LHCN-M2 (cell line): ENCODE measurements around the gene LEFTY1. TPM values are rescaled to one million over a fixed set of nuclear protein-coding genes. Genes with fewer than 3 reads are reported as not detected.
"Not testable (repeated sequence)": the region's sequence is repeated elsewhere in the genome, so short reads cannot be mapped to it uniquely, and the experiment has no call there.

Experiments
- DNase-seq: peaks from one replicate; pipeline ENCODE4 v3.0.0-alpha.2; 2012; ENCODE audit warnings: low read depth
- total RNA-seq: library from RNA; depleted of rRNA; stranded (reverse); fragments of >200 nt; gene quantifications from 2 replicates; pipeline ENCODE4 v1.2.3, GENCODE V29; 2014; rRNA removed

LEFTY1 gene
- total RNA-seq, 1 experiment from 2014 or later, result not detected

GRCh38 chr1:225850370-225850769 lies 38.6 kb downstream of the LEFTY1 start:
- DNase-seq, result no peak

- no peak for DNase-seq
These were observed 39.0 kb downstream of the LEFTY1 start for GRCh38 chr1:225849925-225850324.

GRCh38 chr1:225848030-225848955 lies 40.7 kb downstream of the LEFTY1 start:
- no peak for DNase-seq

- DNase-seq, result no peak
These were observed 41.3 kb downstream of the LEFTY1 start for GRCh38 chr1:225847610-225848009.

GRCh38 chr1:225846331-225847310 lies 42.3 kb downstream of the LEFTY1 start:
- no peak for DNase-seq

- DNase-seq, result peak; percentile 67
These were observed 43.2 kb downstream of the LEFTY1 start for GRCh38 chr1:225845571-225846259.

GRCh38 chr1:225845097-225845496 lies 43.8 kb downstream of the LEFTY1 start:
- no peak for DNase-seq

- DNase-seq, result no peak
These were observed 44.5 kb downstream of the LEFTY1 start for GRCh38 chr1:225844236-225845061.

GRCh38 chr1:225843426-225843795 lies 45.5 kb downstream of the LEFTY1 start:
- DNase-seq, result no peak

- no peak for DNase-seq
These were observed 46.0 kb downstream of the LEFTY1 start for GRCh38 chr1:225842788-225843425.

GRCh38 chr1:225842074-225842473 lies 46.9 kb downstream of the LEFTY1 start:
- DNase-seq, result no peak

GRCh38 chr1:225840713-225841112 lies 48.2 kb downstream of the LEFTY1 start:
- no peak for DNase-seq

- no peak for DNase-seq
These were observed 48.7 kb downstream of the LEFTY1 start for GRCh38 chr1:225840223-225840610.

GRCh38 chr1:225838793-225839192 lies 50.2 kb downstream of the LEFTY1 start:
- DNase-seq, result no peak

GRCh38 chr1:225836296-225836695 lies 52.6 kb downstream of the LEFTY1 start:
- not testable (repeated sequence) for DNase-seq

Other genes with a start within 250 kb of the LEFTY1 start
- 82.4 and 91.8 TPM in 2 replicates for gene ENAH, start 236.0 kb downstream of the LEFTY1 start, total RNA-seq
- 407 and 426 TPM in 2 replicates for gene SRP9, start 111.3 kb downstream of the LEFTY1 start, total RNA-seq
- gene EPHX1, start 79.0 kb downstream of the LEFTY1 start, total RNA-seq, result 13.3 and 18.0 TPM in 2 replicates
- 10.1 and 10.2 TPM in 2 replicates for gene TMEM63A, start 6.8 kb downstream of the LEFTY1 start, total RNA-seq
- 71.4 and 77.4 TPM in 2 replicates for gene PYCR2, start 35.1 kb upstream of the LEFTY1 start, total RNA-seq
- gene LEFTY2, start 52.1 kb upstream of the LEFTY1 start, total RNA-seq, result not detected in 2 replicates
- 19.7 and 21.5 TPM in 2 replicates for gene SDE2, start 110.2 kb upstream of the LEFTY1 start, total RNA-seq
- 162 and 250 TPM in 2 replicates for gene H3-3A, start 173.6 kb upstream of the LEFTY1 start, total RNA-seq